Left ventricle myocardium inferior (tissue), 1 donor: ENCODE results near the gene MTERF4. TPM values are rescaled to one million over a fixed set of nuclear protein-coding genes. Genes with fewer than 3 reads are reported as not detected.

Experiments used
- DNase-seq: peaks from one replicate; pipeline ENCODE4 v3.0.0-alpha.2; 2020
- H3K27ac ChIP-seq: fragments of 200-600 bp; replicated peaks from 2 replicates; pipeline ENCODE4 v1.8.0; 2021
- H3K27me3 ChIP-seq: fragments of 200-600 bp; 2 replicates; pipeline ENCODE4 v1.8.0; 2021; ENCODE audit warnings: low read depth
- H3K36me3 ChIP-seq: fragments of 200-600 bp; 2 replicates; pipeline ENCODE4 v1.8.0; 2021
- H3K4me1 ChIP-seq: fragments of 200-600 bp; 2 replicates; pipeline ENCODE4 v1.8.0; 2021
- H3K4me3 ChIP-seq: fragments of 200-600 bp; 2 replicates; pipeline ENCODE4 v1.8.0; 2021; ENCODE audit warnings: mild to moderate bottlenecking, moderate library complexity
- H3K9me3 ChIP-seq: fragments of 200-600 bp; replicated peaks from 2 replicates; pipeline ENCODE4 v1.8.0; 2021
- intact Hi-C: fragments of 100-400 bp; cut with micrococcal nuclease; formaldehyde crosslinking; loops from one replicate; pipeline ENCODE4 v1.11.0; 2022
- total RNA-seq: library from RNA; stranded (reverse); fragmentation: NEBNext Ultra II Directional; extraction: Animal tissue kit (Norgen Biotek cat#: 25700); gene quantifications from one replicate; pipeline ENCODE4 v1.2.1, GENCODE V29; 2021
- TF ChIP-seq, protein P1 (sequence below): fragments of 200-600 bp; IDR thresholded peaks from 2 replicates; pipeline ENCODE4 v1.8.0; 2021; ENCODE audit warnings: antibody characterized with exemption, mild to moderate bottlenecking, borderline replicate concordance
- donor health status: DM: no; HTN: yes; CAD: no; lungs with severe emphysema.

The MTERF4 gene
- total RNA-seq, 1 donor from 2014 or later = 19.5 TPM

DNA sequence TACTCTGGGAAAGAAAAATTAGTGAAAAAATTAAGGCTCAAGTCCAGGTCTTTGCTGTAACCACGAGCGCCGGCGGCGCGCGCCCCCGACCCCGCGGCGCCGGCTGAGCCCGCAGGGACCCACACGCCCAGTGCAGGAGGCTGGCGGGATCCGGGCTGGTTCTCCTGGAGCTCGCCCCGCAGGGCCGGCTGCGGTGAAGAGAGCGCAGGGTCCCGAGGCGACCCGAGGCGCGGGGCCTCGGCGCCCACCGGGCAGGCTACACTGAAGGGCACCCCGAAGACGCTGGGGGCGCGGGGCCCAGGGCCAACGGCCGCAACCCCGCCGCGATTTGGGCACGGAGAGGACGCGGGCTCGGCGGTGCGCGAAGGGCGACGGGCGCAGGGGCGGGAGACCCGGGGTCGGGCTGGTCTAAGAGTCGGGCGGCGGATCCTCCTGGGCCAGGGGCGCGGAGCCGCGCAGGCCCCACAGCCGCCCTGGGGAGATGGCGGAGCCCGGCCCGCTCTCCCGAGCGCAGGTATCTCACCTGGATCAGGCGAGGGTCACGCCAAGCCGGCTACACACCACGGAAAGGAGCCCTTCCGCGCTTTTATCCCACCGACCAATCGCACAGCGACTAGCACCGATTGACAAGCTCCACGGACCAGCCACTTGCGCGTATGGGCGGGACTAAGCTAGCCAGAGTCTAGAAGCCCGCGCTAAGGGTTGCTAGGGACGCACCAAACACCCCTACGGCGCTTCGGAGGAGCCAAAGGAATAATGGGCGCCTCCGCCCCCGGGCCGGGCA lies 47.0 kb upstream of the MTERF4 start, which contains the start of gene PASK:
Gene PASK, minus strand, starts transcription at position 582 of the 784 bp plus-strand sequence. CDS start 6,440 bp downstream, outside the sequence.
- Histone ChIP-seq H3K4me3 (peak within 1 kb of the TSS; percentile 95), H3K4me1 (peaks cover 29% of the 10 kb centered on the region), H3K27ac (peak within 1 kb of the TSS; percentile 86), H3K36me3 (peaks cover 9% of the 10 kb centered on the region), H3K9me3 (no peaks in the 10 kb centered on the region), H3K27me3 (no peaks in the 10 kb centered on the region)
- intact Hi-C loops = no loop called here
- peak; percentile 93 for DNase-seq
- TF ChIP-seq, protein P1, sequence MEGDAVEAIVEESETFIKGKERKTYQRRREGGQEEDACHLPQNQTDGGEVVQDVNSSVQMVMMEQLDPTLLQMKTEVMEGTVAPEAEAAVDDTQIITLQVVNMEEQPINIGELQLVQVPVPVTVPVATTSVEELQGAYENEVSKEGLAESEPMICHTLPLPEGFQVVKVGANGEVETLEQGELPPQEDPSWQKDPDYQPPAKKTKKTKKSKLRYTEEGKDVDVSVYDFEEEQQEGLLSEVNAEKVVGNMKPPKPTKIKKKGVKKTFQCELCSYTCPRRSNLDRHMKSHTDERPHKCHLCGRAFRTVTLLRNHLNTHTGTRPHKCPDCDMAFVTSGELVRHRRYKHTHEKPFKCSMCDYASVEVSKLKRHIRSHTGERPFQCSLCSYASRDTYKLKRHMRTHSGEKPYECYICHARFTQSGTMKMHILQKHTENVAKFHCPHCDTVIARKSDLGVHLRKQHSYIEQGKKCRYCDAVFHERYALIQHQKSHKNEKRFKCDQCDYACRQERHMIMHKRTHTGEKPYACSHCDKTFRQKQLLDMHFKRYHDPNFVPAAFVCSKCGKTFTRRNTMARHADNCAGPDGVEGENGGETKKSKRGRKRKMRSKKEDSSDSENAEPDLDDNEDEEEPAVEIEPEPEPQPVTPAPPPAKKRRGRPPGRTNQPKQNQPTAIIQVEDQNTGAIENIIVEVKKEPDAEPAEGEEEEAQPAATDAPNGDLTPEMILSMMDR = no peak

DNA sequence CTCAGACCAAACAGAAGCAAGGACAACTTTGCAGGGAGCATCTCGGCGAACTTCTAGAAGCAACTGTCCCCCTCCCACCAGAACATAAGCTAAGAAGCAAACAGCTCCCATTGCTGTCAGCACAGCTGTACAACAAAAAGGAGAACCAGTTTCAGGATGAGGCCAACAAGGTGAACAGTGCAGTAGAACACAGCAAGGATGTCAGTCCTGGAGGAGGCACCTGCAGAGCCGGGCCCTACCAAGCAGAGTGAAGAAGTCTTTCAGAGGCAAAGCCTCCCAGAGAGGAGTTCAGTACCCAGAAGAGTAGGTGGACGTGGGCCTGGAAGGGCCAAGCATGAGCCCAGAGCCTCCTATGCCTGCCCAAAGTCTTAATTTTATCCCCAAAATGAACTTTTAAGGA lies 46.2 kb upstream of the MTERF4 start:
- Histone ChIP-seq H3K27ac (no peak overlapping the region), H3K36me3 (peaks cover under 1% of the 10 kb centered on the region), H3K9me3 (no peaks in the 10 kb centered on the region), H3K4me3 (peak overlapping the region; percentile 95), H3K27me3 (no peaks in the 10 kb centered on the region), H3K4me1 (peaks cover 29% of the 10 kb centered on the region)
- TF ChIP-seq, protein P1 = no peak
- intact Hi-C loops = no loop called here
- no peak for DNase-seq

DNA sequence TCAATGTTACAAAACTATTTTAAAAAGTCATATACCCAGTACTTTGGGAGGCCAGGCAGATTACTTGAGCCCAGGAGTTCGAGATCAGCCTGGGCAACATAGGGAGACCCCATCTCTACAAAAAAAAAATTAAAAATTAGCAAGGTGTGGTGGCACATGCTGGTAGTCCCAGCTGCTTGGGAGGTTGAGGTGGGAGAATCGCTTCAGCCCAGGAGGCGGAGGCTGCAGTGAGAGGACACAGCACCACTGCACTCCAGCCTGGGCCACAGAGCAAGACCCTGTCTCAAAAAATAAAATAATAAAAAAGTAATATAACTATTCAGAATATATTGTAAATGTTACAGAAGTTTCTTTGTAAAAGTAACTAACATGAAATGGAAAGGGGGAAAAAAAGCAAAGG lies 45.2 kb upstream of the MTERF4 start:
- no peaks in the 10 kb centered on the region for H3K36me3 ChIP-seq
- no peak overlapping the region for H3K4me3 ChIP-seq
- intact Hi-C loops = no loop called here
- no peaks in the 10 kb centered on the region for H3K27me3 ChIP-seq
- peaks cover 29% of the 10 kb centered on the region for H3K4me1 ChIP-seq
- no peak overlapping the region for H3K27ac ChIP-seq
- TF ChIP-seq, protein P1 = no peak
- DNase-seq = no peak
- H3K9me3 ChIP-seq = no peaks in the 10 kb centered on the region

DNA sequence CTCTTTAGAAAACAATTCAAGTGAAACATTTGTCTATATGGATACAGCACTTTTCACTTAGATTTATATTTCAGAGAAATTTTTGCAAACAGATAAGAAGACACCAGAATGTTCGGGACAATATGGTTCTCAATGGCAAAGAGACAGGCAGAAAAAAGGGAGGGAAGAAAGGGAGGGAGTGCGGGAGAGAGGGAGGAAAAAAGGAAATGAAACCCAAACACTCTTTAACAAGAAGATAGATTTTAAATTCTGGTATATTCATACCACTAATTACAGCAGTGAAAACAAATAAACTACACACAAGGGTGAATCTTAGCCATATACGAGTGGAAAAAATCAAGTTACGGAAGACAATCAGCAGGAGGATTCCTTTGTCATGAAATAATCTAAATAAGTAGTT lies 44.2 kb upstream of the MTERF4 start:
- no peak overlapping the region for H3K4me3 ChIP-seq
- no peaks in the 10 kb centered on the region for H3K27me3 ChIP-seq
- TF ChIP-seq, protein P1 = no peak
- H3K36me3 ChIP-seq = no peaks in the 10 kb centered on the region
- intact Hi-C loops = no loop called here
- H3K9me3 ChIP-seq = no peaks in the 10 kb centered on the region
- no peak overlapping the region for H3K27ac ChIP-seq
- DNase-seq = no peak
- H3K4me1 ChIP-seq = peaks cover 25% of the 10 kb centered on the region

DNA sequence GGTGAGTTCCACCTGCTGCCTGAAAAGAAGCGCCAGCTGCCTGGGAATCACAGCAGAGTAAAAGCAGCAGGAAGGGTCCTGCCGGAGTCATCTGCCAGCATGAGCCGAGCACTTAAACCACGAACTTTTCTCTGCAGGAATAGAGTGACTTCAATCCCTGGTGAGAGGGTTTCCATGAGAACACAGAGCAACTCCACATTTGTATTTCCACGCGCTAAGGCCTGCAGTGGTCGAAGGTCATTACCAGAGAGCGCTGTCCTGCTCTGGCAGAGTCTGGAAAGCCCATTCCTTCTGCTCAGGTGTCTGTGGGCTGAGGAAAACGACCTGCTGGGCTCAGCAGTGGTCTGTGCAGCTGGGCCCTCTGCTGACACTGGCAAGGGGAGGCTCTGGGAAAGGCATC lies 40.5 kb upstream of the MTERF4 start:
- intact Hi-C loops = no loop called here
- TF ChIP-seq, protein P1 = no peak

More for the DNA sequence above, 40.5 kb upstream of the MTERF4 start:
- H3K27me3 ChIP-seq = no peaks in the 10 kb centered on the region
- no peaks in the 10 kb centered on the region for H3K9me3 ChIP-seq
- no peak overlapping the region for H3K4me3 ChIP-seq
- DNase-seq = no peak
- H3K27ac ChIP-seq = no peak overlapping the region
- H3K36me3 ChIP-seq = no peaks in the 10 kb centered on the region
- H3K4me1 ChIP-seq = no peaks in the 10 kb centered on the region
